Measurements from ENCODE around the gene CCDC88C. TPM values are rescaled to one million over a fixed set of nuclear protein-coding genes. Genes with fewer than 3 reads are reported as not detected.

The CCDC88C gene
- total RNA-seq, 1 experiment from 2014 or later = 57.9 TPM

GRCh38 chr14:91341334-91341733 is 76.3 kb downstream of the CCDC88C start:
- no peak overlapping the region for H3K4me3 ChIP-seq (ENCODE audit: low read length)
- peaks cover 52% of the 10 kb centered on the region for H3K4me1 ChIP-seq (ENCODE audit: low read length)
- no peak overlapping the region for H2AFZ ChIP-seq (ENCODE audit: low read length)
- H4K20me1 ChIP-seq (ENCODE audit: insufficient read depth, low read depth, low read length) = no peaks in the 10 kb centered on the region
- no peaks in the 10 kb centered on the region for H3K27me3 ChIP-seq (ENCODE audit: low read length)
- H3K4me2 ChIP-seq (ENCODE audit: low read depth, low read length, poor library complexity, severe bottlenecking) = peak overlapping the region; percentile 40
- no peaks in the 10 kb centered on the region for H3K36me3 ChIP-seq (ENCODE audit: insufficient read depth, low read length)
- H3K27ac ChIP-seq (ENCODE audit: low read length) = peak overlapping the region; percentile 69
- peak overlapping the region; percentile 31; the same call in 1 of the 2 replicates for H3K9ac ChIP-seq (ENCODE audit: low read length)
- no peaks in the 10 kb centered on the region for H3K9me3 ChIP-seq (ENCODE audit: low read length)
- no peaks in the 10 kb centered on the region for H3K9me2 ChIP-seq (replicated peaks; ENCODE audit: insufficient read depth, low read length)
- peak; percentile 67 for DNase-seq
- H3K79me2 ChIP-seq (ENCODE audit: low read length) = peaks cover 12% of the 10 kb centered on the region

GRCh38 chr14:91339671-91340369 is 77.8 kb downstream of the CCDC88C start:
- no peaks in the 10 kb centered on the region for H3K79me2 ChIP-seq (ENCODE audit: low read length)
- H4K20me1 ChIP-seq (ENCODE audit: insufficient read depth, low read depth, low read length) = no peaks in the 10 kb centered on the region
- H3K4me2 ChIP-seq (ENCODE audit: low read depth, low read length, poor library complexity, severe bottlenecking) = no peak overlapping the region
- no peaks in the 10 kb centered on the region for H3K36me3 ChIP-seq (ENCODE audit: insufficient read depth, low read length)
- H3K4me1 ChIP-seq (ENCODE audit: low read length) = peaks cover 39% of the 10 kb centered on the region
- no peaks in the 10 kb centered on the region for H3K9me3 ChIP-seq (ENCODE audit: low read length)
- DNase-seq = no peak
- H3K4me3 ChIP-seq (ENCODE audit: low read length) = no peak overlapping the region
- no peak overlapping the region for H3K9ac ChIP-seq (ENCODE audit: low read length)
- no peaks in the 10 kb centered on the region for H3K9me2 ChIP-seq (replicated peaks; ENCODE audit: insufficient read depth, low read length)
- H3K27me3 ChIP-seq (ENCODE audit: low read length) = no peaks in the 10 kb centered on the region
- no peak overlapping the region for H2AFZ ChIP-seq (ENCODE audit: low read length)
- H3K27ac ChIP-seq (ENCODE audit: low read length) = no peak overlapping the region

GRCh38 chr14:91339076-91339475 is 78.5 kb downstream of the CCDC88C start:
- H3K36me3 ChIP-seq (ENCODE audit: insufficient read depth, low read length) = 0 out of 2 replicates have a peak, but pooled peaks cover under 1% of the 10 kb centered on the region
- no peak overlapping the region for H2AFZ ChIP-seq (ENCODE audit: low read length)
- no peaks in the 10 kb centered on the region for H3K27me3 ChIP-seq (ENCODE audit: low read length)
- H3K79me2 ChIP-seq (ENCODE audit: low read length) = no peaks in the 10 kb centered on the region
- no peak overlapping the region for H3K4me3 ChIP-seq (ENCODE audit: low read length)
- H3K4me1 ChIP-seq (ENCODE audit: low read length) = peaks cover 32% of the 10 kb centered on the region
- no peak overlapping the region for H3K9ac ChIP-seq (ENCODE audit: low read length)
- H4K20me1 ChIP-seq (ENCODE audit: insufficient read depth, low read depth, low read length) = no peaks in the 10 kb centered on the region
- no peak overlapping the region for H3K27ac ChIP-seq (ENCODE audit: low read length)
- no peak overlapping the region for H3K4me2 ChIP-seq (ENCODE audit: low read depth, low read length, poor library complexity, severe bottlenecking)
- H3K9me3 ChIP-seq (ENCODE audit: low read length) = no peaks in the 10 kb centered on the region
- DNase-seq = no peak
- no peaks in the 10 kb centered on the region for H3K9me2 ChIP-seq (replicated peaks; ENCODE audit: insufficient read depth, low read length)

- Histone ChIP-seq H3K79me2 (ENCODE audit: low read length) (no peaks in the 10 kb centered on the region), H3K4me2 (ENCODE audit: low read depth, low read length, poor library complexity, severe bottlenecking) (no peak overlapping the region), H4K20me1 (ENCODE audit: insufficient read depth, low read depth, low read length) (no peaks in the 10 kb centered on the region), H3K36me3 (ENCODE audit: insufficient read depth, low read length) (0 out of 2 replicates have a peak, but pooled peaks cover 6% of the 10 kb centered on the region), H3K4me1 (ENCODE audit: low read length) (peaks cover 26% of the 10 kb centered on the region), H3K4me3 (ENCODE audit: low read length) (no peak overlapping the region), H3K9me2 (replicated peaks; ENCODE audit: insufficient read depth, low read length) (no peaks in the 10 kb centered on the region), H3K27me3 (ENCODE audit: low read length) (no peaks in the 10 kb centered on the region), H2AFZ (ENCODE audit: low read length) (no peak overlapping the region), H3K9me3 (ENCODE audit: low read length) (no peaks in the 10 kb centered on the region), H3K27ac (ENCODE audit: low read length) (no peak overlapping the region), H3K9ac (ENCODE audit: low read length) (no peak overlapping the region)
- no peak for DNase-seq
Measured at GRCh38 chr14:91338379-91338778, 79.2 kb downstream of the CCDC88C start.

GRCh38 chr14:91337699-91338335 is 79.8 kb downstream of the CCDC88C start:
- Histone ChIP-seq H3K9ac (ENCODE audit: low read length) (no peak overlapping the region), H3K4me3 (ENCODE audit: low read length) (no peak overlapping the region), H2AFZ (ENCODE audit: low read length) (no peak overlapping the region), H3K4me1 (ENCODE audit: low read length) (peaks cover 20% of the 10 kb centered on the region), H3K36me3 (ENCODE audit: insufficient read depth, low read length) (0 out of 2 replicates have a peak, but pooled peaks cover 6% of the 10 kb centered on the region), H3K27ac (ENCODE audit: low read length) (no peak overlapping the region), H3K27me3 (ENCODE audit: low read length) (no peaks in the 10 kb centered on the region), H3K79me2 (ENCODE audit: low read length) (no peaks in the 10 kb centered on the region), H3K9me3 (ENCODE audit: low read length) (no peaks in the 10 kb centered on the region), H4K20me1 (ENCODE audit: insufficient read depth, low read depth, low read length) (no peaks in the 10 kb centered on the region), H3K9me2 (replicated peaks; ENCODE audit: insufficient read depth, low read length) (no peaks in the 10 kb centered on the region), H3K4me2 (ENCODE audit: low read depth, low read length, poor library complexity, severe bottlenecking) (no peak overlapping the region)
- no peak for DNase-seq

GRCh38 chr14:91336093-91336450 is 81.5 kb downstream of the CCDC88C start:
- no peaks in the 10 kb centered on the region for H4K20me1 ChIP-seq (ENCODE audit: insufficient read depth, low read depth, low read length)
- 0 out of 2 replicates have a peak, but pooled peaks cover 6% of the 10 kb centered on the region for H3K36me3 ChIP-seq (ENCODE audit: insufficient read depth, low read length)
- H3K27me3 ChIP-seq (ENCODE audit: low read length) = no peaks in the 10 kb centered on the region
- no peak overlapping the region for H2AFZ ChIP-seq (ENCODE audit: low read length)
- no peak overlapping the region for H3K4me3 ChIP-seq (ENCODE audit: low read length)
- H3K4me1 ChIP-seq (ENCODE audit: low read length) = peaks cover 3% of the 10 kb centered on the region
- no peaks in the 10 kb centered on the region for H3K79me2 ChIP-seq (ENCODE audit: low read length)
- DNase-seq = no peak
- H3K27ac ChIP-seq (ENCODE audit: low read length) = no peak overlapping the region
- no peak overlapping the region for H3K4me2 ChIP-seq (ENCODE audit: low read depth, low read length, poor library complexity, severe bottlenecking)
- H3K9me2 ChIP-seq (replicated peaks; ENCODE audit: insufficient read depth, low read length) = no peaks in the 10 kb centered on the region
- H3K9me3 ChIP-seq (ENCODE audit: low read length) = no peaks in the 10 kb centered on the region
- no peak overlapping the region for H3K9ac ChIP-seq (ENCODE audit: low read length)

- Histone ChIP-seq H3K36me3 (ENCODE audit: insufficient read depth, low read length) (0 out of 2 replicates have a peak, but pooled peaks cover 6% of the 10 kb centered on the region), H3K4me1 (ENCODE audit: low read length) (no peaks in the 10 kb centered on the region), H4K20me1 (ENCODE audit: insufficient read depth, low read depth, low read length) (no peaks in the 10 kb centered on the region), H3K9ac (ENCODE audit: low read length) (no peak overlapping the region), H3K9me3 (ENCODE audit: low read length) (no peaks in the 10 kb centered on the region), H3K4me3 (ENCODE audit: low read length) (no peak overlapping the region), H2AFZ (ENCODE audit: low read length) (no peak overlapping the region), H3K4me2 (ENCODE audit: low read depth, low read length, poor library complexity, severe bottlenecking) (no peak overlapping the region), H3K27ac (ENCODE audit: low read length) (no peak overlapping the region), H3K79me2 (ENCODE audit: low read length) (no peaks in the 10 kb centered on the region), H3K27me3 (ENCODE audit: low read length) (no peaks in the 10 kb centered on the region), H3K9me2 (replicated peaks; ENCODE audit: insufficient read depth, low read length) (no peaks in the 10 kb centered on the region)
- DNase-seq = no peak
Measured at GRCh38 chr14:91335191-91336092, 82.2 kb downstream of the CCDC88C start.

GRCh38 chr14:91333650-91334039 is 84.0 kb downstream of the CCDC88C start:
- H3K79me2 ChIP-seq (ENCODE audit: low read length) = no peaks in the 10 kb centered on the region
- H3K4me2 ChIP-seq (ENCODE audit: low read depth, low read length, poor library complexity, severe bottlenecking) = no peak overlapping the region
- H3K36me3 ChIP-seq (ENCODE audit: insufficient read depth, low read length) = 0 out of 2 replicates have a peak, but pooled peaks cover 6% of the 10 kb centered on the region
- no peak overlapping the region for H3K27ac ChIP-seq (ENCODE audit: low read length)
- H4K20me1 ChIP-seq (ENCODE audit: insufficient read depth, low read depth, low read length) = no peaks in the 10 kb centered on the region
- no peaks in the 10 kb centered on the region for H3K9me2 ChIP-seq (replicated peaks; ENCODE audit: insufficient read depth, low read length)
- no peaks in the 10 kb centered on the region for H3K9me3 ChIP-seq (ENCODE audit: low read length)
- no peaks in the 10 kb centered on the region for H3K27me3 ChIP-seq (ENCODE audit: low read length)
- H3K4me1 ChIP-seq (ENCODE audit: low read length) = no peaks in the 10 kb centered on the region
- no peak overlapping the region for H3K9ac ChIP-seq (ENCODE audit: low read length)
- H2AFZ ChIP-seq (ENCODE audit: low read length) = no peak overlapping the region
- H3K4me3 ChIP-seq (ENCODE audit: low read length) = no peak overlapping the region
- DNase-seq = peak; percentile 45

All from Karpas-422 (cell line).